GM18858 (cell line): ENCODE data around the gene KIFC1.

Experiments
- ATAC-seq: cut with Tn5 transposase; IDR thresholded peaks from one replicate; pipeline ENCODE4 v1.9.1; 2021; ENCODE audit not compliant: unreplicated experiment

The KIFC1 gene

DNA sequence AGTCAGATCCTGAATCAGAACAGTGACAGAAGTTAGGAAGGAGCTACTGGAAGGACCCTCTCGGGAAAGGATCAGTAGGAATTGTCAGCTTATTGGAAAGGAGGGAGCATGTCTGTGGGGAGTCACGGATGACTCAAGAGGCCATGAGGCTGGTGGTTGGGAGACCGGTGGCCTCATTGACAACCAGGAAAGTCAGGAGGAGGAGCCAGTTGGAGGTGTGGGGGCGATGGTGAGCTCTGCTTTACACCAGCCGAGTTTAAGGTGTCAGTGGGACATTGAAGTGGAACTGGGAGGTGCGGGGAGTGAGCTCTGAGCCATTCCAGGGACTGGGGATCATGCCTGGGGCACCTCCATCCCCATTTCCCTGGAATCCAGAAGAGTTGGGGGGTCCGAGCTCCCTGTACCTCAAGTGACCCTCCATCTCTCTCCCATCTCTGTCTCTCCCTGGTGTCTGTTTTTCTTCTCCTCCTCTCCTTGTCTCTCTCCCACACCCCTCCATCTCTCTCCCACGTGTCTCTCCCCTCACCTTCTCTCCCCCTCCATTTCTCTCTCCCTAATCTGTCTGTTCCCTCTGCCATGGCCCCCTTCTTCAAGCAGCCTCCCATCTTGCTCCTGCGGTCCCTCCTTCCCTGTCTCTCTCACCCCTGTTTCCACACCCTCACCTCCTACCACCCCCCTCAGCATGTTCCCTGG, 48.5 kb downstream of the KIFC1 start:
- ATAC-seq = no peak

- ATAC-seq = no peak
Observed at GRCh38 chr6:33440649-33441309, 49.2 kb downstream of the KIFC1 start.

GRCh38 chr6:33441457-33441856, 49.8 kb downstream of the KIFC1 start:
- no peak for ATAC-seq

GRCh38 chr6:33442283-33442682, 50.7 kb downstream of the KIFC1 start:
- no peak for ATAC-seq

GRCh38 chr6:33443025-33443424, 51.4 kb downstream of the KIFC1 start:
- ATAC-seq = no peak

GRCh38 chr6:33443619-33444504, 52.2 kb downstream of the KIFC1 start:
- no peak for ATAC-seq

GRCh38 chr6:33445119-33445603, 53.5 kb downstream of the KIFC1 start:
- ATAC-seq = no peak

GRCh38 chr6:33446356-33446755, 54.7 kb downstream of the KIFC1 start:
- ATAC-seq = no peak

- no peak for ATAC-seq
Observed at GRCh38 chr6:33450434-33450833, 58.8 kb downstream of the KIFC1 start.

GRCh38 chr6:33451606-33452005, 60.0 kb downstream of the KIFC1 start:
- no peak for ATAC-seq

GRCh38 chr6:33452496-33452895, 60.9 kb downstream of the KIFC1 start:
- no peak for ATAC-seq

GRCh38 chr6:33453393-33454008, 61.9 kb downstream of the KIFC1 start:
- no peak for ATAC-seq

- peak; percentile 96 for ATAC-seq
Observed at GRCh38 chr6:33454009-33454946, 62.7 kb downstream of the KIFC1 start, which contains the start of gene ZBTB9. Gene ZBTB9, plus strand, starts transcription at chr6:33454576. Its CDS starts 525 bp downstream, at chr6:33455101.

GRCh38 chr6:33455051-33455450, 63.4 kb downstream of the KIFC1 start:
- ATAC-seq = no peak

GRCh38 chr6:33456156-33456555, 64.5 kb downstream of the KIFC1 start:
- no peak for ATAC-seq

GRCh38 chr6:33458676-33459075, 67.1 kb downstream of the KIFC1 start:
- no peak for ATAC-seq

DNA sequence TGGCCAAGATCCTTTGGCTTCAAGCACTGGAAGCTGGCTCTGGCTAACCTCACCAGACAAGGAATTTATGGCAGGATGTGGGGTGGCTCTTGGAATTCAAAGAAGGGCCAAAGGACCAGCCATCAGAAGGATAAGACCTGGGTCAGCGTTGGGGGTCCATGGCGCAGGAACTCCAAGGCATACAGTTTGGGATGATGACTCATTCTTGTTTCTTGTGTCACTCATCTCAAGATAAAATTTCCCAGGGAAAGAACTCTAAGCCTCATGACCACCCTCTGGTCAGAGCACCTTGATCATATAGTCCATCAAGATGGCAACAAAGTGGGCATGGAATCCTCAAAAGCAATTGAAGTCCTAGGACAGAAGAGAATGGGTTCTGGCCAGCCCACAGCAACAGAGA, 67.6 kb downstream of the KIFC1 start:
- no peak for ATAC-seq
